Embryonic facial prominence (tissue), 1 donor: ENCODE results near the gene PDILT.

Source experiments
- DNase-seq: peaks from one replicate; pipeline ENCODE4 v3.0.0-alpha.2; 2016; ENCODE audit errors: extremely low spot score

PDILT gene

DNA sequence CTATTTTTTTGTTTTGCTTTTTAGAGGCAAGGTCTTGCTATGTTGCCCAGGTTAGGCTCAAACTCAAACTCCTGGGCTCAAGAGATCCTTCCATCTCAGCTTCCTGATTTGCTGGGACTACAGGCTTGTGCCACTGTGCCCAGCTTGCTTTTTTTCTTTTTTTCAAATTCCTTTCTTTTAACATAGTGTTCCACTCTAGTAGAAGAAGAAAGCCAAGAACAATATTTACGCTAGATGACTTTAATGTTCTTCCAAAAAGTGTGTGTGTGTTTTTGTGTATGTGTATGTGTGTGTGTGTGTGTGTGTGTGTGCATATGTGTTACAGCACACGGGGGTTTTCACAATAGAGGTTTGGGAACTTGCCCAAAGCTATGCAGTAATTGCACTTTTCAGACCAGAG is 41.3 kb downstream of the PDILT start:
- no peak for DNase-seq

DNA sequence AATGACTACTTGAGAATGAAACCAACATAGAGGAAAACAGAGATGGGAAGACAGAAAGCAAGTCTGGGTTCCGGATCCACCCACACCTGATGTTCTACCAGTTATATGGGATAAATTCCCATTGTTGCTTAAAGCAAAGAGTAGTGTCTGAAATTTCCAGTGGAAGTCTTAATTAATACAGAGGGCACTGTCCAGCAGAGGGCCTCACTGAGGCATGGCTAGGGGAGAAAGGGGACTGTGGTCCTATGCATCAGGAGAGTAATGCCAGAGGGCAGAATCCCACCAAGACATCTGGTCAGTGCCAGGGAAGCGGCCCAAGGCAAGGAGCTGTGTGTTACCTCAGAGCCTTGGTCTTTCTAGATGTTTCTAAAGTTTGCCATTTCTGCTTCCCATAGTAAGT is 44.5 kb downstream of the PDILT start:
- DNase-seq, result no peak

DNA sequence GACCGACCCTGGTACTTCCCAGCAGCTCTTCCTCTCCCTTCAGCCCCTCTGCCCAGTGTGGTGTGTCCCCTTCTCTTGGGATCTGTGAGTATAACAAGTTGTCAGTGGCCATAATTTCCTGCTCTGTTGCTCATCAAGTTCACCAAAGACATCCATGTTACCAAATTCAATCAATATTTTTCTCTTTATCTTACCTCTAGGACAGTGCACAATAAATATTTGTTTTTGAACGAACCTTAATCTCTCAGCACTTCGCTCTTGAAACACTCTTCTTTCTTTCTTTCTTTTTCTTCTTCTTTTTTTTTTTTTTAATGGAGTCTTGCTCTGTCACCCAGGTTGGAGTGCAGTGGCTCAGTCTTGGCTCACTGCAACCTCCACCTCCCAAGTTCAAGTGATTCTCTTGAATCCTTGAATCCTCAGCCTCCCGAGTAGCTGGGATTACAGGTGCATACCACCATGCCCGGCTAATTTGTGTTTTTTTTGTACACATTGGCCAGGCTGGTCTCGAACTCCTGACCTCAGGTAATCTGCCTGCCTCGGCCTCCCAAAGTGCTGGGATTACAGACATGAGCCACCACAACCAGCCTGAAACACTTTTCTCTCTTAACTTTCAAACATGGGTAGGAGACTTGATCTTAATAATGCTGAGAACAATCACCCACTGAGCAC is 49.3 kb downstream of the PDILT start:
- no peak for DNase-seq

DNA sequence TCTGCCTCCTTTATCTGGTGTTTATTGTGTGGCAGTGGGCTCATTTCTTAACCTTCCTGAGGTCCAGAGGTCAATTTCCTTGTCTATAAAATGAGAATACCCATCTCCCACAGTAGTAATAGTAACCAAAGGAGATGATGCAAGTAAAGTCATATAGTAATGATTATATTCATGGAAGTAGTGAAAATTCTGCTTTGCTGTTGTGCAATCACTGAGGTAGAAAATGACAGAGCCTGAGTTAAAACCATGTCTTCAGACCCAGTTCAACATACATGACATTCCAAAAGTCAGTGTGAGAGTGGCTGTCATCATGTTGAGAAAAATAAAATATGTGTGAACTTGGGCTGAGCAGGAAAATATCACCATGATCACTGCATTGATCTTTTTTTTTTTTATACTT is 51.2 kb downstream of the PDILT start:
- DNase-seq, result no peak

DNA sequence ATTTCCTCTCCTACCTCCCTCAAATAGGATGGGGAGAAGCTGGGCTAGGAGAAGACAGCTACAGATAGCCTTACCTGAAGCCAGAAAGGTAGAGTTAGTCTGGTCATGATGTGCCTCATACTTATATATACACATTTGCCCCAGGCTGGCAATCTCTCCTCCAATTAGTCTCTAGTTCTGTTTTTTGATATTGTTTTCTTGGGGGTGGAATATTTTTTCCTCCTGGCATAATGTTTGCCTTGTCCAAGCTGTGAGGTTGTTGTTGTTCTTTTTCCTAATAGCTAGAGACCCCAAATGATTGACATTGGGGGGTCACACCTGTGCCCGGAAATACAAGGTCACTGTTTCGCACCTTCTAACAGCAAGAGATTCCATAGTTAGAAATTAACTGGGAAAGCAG is 51.9 kb downstream of the PDILT start, which contains the start of gene UMOD:
Gene UMOD (minus strand): TSS at position 101 of the 400 bp plus-strand sequence. CDS start 1,978 bp downstream, outside the sequence.
- no peak for DNase-seq

DNA sequence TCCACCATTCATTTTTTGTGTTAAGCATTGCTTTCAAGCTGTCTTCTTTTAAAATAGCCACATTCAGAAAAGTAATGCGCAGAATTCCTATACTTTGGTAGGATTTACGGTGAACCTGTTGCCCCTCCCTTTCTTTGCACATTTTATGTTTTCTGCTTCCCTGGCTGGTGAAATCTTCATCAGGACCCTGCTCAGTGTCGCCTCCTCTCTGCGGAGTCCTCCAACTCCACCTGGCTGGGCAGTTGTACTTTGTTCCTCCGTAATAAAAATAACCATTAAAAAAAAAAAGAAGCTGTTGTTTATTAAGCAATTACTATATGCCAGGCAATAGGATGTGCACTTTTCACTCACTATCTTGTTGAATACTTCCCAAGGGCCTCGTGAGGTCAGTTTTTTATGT is 54.9 kb downstream of the PDILT start:
- no peak for DNase-seq

DNA sequence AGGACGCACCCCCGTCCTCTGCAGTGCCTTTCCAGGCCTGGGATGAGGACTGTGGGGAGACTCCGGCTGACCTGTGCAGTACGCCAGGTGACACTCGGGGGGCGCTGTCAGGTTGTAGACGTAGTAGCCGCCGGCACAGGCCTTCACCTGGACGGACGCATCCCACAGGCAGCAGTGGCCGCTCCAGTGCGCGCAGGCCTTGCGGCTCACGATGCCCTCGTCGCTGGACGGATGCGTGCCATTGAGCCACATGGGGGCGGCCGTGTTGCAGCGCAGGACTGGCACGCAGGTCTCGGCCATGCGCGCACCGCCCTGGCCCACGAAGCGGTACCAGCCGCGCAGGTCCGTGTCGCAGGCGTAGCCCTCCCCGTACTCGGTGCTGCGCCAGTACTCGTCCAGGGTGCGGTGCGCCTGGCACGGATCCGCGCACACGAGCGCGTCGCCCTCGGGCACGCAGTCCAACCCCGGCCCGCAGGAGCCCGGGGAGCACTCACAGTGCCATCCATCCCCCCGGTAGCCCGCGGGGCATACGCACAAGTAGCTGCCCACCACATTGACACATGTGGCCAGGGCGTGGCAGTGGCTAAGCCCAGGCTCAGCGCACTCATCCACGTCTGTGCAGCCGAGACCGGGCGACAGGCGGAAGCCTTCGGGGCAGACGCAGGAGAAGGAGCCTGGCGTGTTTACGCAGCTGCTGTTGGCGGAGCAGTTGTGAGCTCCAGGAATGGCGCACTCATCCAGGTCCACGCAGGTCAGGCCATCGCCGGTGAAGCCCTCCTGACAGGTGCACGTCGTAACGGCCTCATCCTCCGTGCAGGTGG is 56.0 kb downstream of the PDILT start:
- DNase-seq, result no peak

DNA sequence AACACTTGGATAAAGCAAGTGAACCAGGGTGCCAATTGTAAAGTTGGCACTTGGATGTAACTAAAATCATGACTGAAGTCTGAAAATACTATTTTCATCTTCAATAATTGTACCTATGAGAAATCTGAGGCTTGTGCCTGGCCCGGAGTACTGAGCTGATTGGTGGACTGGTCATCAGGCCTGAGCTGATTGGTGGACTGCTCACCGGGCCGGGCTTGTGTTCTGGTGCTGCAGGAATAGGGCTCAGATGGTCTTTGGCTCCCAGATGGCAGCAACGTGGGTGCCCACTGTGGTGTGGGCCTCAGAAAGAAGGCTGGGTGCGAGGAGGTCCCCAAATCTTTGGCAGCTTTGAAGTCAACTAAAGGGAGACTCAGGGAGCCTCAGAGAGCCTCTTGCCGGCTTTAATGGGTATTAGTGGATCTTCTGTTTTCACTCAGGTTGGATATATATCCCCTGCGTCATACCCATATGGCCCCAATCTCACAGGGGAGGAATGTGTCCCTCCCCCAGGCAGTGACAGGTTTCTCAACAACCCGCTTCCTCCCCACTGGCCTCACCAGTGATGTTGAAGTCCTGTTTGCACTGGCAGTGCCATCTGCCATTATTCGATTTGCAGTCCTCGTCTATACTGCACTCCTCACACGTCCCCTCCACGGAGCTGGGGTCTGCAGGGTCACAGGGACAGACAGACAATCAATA is 56.7 kb downstream of the PDILT start:
- DNase-seq, result no peak

DNA sequence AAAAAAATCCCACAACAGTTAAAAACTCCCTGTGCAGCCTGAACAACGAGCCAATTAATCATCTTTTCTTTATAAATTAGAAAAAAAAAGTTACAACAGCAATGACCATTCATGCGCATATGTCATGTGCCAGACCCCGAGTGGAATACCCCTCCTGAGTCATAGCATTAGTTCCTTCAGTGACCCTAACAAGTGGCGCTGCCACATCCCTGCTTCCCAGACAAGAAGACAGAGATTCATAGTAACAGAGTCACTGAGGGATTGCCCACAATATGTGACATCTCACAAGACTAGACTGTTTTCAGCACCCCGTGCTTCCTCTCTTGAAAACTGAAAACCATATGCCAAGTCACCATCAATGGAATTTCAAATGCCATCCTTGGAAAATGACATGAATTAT is 59.9 kb downstream of the PDILT start:
- no peak for DNase-seq

DNA sequence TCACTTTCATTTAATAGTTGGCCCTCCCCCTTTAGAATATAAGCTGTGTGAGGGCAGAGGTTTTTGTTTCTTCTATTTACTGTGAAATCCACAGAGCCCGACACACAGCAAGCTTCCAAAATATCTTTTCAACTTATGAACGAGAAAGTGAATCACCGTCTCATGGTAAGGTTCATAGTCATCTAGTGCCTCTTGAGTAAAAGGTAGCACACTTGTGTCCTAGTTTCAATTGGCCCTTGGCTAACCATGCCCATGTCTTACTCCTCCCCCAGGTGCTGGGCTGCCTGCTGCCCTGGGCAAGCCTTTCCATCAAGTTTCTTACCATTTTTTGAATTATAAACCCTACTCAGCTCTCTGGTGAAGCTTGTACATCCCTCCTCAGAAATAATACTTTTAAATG is 64.8 kb downstream of the PDILT start:
- no peak for DNase-seq

DNA sequence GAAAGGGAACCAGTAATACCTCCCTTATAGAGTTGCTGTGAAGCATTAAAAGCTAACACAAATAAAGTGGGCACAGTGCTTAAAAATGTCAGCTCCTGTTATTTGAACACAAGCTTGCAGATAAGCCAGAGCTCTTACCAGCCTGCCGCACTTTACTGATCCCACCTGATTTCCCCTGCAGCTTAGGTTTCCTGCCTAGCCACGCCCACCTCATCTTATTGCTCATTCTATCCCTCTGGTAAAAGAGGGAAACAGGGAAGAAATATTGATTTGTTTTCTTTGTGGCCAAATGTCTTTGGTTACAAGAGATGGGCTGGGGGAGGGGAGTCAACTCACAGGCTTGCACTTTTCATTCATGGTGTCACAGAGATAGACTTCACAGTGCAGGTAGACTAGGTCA is 67.6 kb downstream of the PDILT start:
- no peak for DNase-seq

DNA sequence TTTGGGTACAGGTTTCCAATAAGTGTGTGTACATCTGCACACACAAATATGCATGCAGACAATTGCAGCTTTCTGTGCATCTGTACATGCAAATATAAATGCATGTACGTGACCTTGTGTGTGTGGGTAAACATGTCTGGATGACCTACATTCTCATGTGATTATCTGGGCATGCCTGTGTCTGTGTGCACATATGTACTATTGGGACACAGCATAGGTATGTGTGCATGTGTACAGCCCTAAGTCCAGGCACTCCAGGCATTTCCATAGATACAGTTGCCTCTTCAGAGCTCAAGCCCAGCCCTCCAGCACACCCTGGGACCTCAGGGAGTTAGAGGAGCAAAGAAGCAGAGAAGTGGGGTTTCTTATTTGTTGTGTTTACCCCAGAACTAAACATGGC is 70.1 kb downstream of the PDILT start:
- no peak for DNase-seq

DNA sequence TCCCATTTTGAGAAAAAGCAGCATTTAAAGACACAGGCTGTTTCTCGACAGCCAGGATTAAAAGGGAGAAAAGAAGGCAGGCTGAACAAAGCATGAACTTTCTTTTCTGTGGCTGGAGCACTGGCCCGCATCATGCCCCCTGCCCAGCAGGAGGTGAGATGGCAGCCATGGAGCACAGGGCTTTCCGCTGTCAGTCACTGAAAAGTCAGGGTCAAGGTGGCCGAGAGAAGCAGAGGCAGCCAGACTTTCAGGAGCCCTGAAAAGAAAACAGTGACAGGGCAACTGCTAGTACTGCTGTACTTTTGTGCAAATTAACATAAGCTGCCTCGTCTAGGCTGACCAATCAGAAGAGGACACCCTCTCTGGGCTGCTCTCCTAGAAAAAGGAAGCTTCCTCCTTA is 71.4 kb downstream of the PDILT start:
- no peak for DNase-seq

DNA sequence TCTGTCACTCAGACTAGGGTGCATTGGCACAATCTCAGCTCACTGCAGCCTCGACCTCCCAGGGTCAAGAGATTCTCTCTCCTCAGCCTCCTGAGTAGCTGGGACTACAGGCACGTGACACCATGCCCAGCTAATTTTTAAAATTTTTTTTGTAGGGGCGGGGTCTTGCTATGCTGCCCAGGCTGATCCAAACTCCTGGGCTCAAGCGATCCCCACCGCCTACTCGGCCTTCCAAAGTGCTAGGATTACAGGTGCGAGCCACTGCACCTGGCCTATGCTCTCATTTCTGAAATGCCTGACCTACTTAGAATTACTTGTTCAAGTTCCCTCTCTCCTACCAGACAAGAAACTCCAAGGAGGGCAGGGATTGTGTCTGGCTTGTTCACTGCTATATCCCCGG is 72.1 kb downstream of the PDILT start:
- DNase-seq, result no peak

DNA sequence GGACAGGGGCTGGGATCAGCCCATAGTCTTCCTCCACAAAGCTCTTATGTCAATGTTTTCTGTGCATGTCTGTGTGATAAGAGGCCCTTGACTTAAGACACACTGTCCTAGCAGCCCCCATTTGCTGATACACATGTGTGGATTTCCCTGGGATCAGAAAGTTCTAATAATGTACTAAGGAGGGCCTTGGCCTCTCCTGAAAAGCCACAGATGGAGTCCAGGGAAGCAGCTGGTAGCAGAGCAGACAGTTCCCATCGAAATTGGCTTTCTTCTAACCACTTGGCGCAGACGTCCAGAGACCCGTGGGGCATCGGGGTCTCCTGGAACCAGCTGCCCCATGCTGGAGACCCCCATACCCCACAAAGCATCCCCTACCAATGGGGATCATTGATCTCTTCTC is 72.9 kb downstream of the PDILT start:
- no peak for DNase-seq

DNA sequence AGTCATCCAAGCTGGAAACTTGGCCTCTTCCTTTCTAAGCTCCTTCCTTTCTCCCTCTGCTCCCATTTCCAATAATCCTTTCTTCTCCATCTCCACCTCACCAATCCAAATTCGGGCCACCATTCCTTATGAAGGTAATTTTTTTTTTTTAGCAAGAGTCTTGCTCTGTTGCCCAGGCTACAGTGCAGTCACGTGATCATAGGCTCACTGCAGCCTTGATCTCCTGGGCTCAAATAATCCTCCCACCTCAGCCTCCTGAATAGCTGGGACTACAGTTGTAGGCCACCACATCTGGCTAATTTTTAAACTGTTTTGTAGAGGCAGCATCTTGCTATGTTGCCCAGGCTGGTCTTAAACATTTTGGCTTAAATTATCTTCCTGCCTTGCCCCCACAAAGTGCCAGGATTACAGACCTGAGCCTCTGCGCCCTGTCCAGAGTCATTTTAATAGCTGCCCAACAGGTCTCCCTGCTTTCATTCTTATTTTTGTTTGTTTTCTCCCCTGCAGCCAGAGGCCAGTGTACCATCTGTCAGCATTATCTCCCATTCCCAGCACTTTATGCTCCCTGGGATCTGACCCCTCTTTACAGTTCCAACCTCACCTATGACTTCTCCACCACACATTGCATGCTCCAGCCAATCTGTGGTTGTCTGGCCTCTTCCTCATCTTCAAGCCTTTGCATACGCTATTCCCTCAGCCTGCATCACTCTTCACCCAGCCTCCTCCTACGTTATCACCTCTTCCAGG is 75.0 kb downstream of the PDILT start:
- no peak for DNase-seq

DNA sequence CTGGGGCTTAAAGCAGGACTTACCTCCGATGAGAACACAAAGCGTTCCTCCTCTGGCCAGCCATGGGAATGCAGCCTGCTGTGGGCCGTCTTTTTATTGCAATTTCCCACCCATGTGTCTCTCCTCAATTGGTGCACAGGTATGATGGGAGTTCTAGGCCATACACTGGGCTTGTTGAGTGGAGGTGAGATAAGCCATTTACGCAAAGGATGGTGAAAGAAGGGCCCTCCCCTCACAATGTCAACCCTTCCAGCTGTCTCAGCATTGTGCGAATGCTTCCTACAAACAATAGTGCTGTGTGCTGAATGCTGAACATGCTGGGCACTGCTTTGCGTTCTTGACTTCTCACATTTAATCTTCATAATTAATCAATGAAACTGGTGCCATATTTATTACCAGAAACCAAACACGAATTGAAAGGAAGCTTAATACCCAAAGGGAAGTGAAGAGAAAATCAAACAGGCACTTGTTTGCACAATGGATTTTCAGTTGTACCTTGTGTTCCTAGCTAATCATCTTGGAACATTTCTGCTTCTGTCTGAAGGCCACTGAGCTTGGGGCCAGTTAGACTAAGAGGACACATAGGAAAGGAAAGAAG is 77.0 kb downstream of the PDILT start, which contains the start of gene GP2:
Gene GP2 (minus strand): TSS at position 70 of the 598 bp plus-strand sequence. CDS start 1,082 bp downstream, outside the sequence.
- DNase-seq, result no peak

DNA sequence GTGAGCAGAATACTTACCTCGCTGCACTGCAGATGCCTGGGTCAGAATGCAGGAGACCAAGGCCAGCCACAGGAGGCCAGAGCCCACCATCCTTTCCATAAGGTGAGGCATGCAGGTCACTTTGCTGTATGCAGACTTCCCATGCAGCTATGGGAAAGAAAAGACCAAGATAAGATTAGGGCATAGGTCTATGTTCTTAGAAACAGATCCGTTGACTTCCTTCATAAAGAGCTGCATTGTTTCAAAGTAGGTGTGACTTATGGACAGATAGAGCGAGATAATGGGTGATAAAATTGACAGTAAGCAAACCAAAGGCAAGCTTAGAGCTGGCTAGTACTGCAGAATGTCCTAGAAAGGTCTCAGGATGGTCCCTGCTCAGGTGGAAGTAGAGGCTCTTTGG is 78.2 kb downstream of the PDILT start:
- no peak for DNase-seq

DNA sequence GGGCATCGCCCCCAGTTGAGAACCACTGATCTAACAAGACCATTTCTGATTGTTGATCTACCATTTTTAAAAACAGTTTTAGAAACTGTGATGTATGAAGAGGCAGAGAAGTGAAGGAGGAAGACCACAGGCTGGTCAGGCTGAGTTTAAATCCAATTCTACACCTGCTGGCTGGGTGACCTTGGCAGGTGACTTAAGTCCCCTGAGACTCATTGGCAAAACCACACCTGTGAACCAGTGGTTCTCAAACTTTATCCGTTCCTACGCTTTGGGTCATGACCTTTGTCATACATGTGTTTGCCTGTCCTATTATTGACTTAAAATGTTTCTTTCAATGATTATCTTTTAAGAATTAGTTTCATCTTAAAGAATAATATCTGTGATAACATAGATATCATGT is 79.5 kb downstream of the PDILT start:
- DNase-seq, result no peak

DNA sequence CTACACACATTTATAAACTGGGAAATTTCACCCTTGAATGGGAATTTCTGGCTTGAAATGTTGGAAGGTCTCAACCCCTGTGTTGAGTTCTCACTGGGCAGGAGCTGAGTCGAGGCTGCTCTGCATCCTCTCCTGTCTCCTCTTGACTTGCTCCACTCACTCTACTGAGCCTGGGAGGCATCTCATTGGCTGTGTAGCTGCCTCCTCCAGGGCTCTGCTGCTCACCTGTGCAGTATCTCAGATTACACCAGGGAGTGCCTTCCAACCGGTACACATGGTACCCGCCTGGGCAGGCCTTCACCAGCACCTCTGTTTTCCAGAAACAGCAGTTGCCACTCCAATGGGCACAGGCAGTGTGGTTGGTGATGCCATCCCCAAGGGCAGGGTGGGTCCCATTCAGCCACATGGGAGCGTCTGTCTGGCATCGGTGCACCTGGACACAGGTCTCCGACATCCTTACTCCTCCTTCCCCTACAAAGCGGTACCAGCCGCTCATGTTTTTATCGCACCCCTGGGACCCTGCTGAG is 80.9 kb downstream of the PDILT start:
- DNase-seq, result no peak

DNA sequence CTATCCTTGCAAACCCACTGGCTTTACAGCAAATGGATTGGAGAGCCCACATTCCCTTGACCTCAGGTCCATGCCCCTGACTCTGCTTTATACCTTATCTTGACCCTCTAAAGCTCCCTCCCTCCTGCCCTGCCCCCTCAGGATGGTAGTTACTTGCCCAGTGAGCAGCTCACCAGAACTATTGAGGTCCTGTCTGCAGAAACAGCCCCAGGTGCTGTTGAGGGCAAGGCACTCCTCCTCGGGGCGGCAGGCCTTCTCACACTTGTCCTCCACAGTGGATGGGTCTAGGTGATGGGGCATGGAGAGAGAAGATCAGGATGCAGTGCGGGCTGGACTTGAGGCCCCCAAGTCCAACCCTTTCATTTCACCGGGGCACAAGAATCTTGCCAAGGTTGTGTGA is 81.8 kb downstream of the PDILT start:
- DNase-seq, result no peak
